ENCODE measurements around the gene KCNG2.

KCNG2 gene

DNA sequence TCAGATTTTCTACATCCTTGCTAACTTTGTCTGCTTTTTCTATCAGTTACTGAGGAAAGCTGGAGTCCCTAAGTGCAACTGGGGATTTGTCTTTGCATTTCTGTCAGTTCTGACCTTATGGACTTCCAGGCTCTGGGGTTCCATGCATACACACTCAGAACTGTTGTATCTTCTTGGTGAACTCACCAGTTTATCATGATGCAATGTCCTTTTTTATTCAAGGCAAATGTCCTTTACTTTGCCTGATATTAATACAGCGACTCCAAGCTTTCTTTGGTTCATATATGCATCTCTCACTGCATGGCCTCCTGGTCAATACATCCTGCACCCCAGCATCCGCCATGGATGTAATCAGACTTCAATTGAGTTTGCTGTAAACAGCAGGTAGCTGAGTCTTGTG, 109.0 kb downstream of the KCNG2 start:
- no peak for DNase-seq (ENCODE audit: low read depth)

DNA sequence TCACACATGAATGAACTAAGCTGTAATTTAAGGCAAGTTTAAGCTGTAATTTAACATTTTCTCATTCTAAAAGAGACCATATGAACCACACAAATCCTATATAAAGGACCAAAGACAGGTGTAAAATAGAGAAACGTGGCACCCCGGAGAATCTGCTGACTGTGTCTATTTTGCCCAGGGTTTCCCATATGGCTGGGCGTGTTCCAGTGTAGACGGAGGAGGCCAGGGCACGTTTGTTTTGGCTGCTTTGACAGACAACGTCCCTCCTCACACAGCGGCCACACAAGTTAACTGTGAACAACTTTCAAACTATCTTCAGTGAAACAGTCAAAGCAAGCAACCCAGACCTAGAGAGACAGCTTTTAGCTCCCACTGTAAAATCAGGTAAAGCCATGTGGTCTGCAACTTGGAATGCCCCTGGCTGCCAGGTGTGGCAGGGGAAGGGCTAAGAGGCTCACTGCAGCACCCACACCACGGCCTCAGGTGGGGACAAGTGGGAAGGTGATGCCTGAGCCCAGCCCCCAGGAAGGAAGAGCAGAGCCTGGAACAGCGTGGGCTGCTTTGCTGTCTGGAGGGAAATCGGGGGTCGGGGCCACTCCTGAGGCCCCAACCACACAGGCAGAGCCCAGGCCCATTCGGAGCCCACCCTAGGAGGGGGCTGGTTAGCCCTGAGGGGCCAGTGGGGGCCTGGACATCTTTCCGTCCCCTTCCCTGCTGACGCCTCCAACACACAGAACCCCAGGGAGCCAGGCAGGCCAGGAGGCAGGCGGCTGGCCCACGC, 113.0 kb downstream of the KCNG2 start:
- no peak for DNase-seq (ENCODE audit: low read depth)

DNA sequence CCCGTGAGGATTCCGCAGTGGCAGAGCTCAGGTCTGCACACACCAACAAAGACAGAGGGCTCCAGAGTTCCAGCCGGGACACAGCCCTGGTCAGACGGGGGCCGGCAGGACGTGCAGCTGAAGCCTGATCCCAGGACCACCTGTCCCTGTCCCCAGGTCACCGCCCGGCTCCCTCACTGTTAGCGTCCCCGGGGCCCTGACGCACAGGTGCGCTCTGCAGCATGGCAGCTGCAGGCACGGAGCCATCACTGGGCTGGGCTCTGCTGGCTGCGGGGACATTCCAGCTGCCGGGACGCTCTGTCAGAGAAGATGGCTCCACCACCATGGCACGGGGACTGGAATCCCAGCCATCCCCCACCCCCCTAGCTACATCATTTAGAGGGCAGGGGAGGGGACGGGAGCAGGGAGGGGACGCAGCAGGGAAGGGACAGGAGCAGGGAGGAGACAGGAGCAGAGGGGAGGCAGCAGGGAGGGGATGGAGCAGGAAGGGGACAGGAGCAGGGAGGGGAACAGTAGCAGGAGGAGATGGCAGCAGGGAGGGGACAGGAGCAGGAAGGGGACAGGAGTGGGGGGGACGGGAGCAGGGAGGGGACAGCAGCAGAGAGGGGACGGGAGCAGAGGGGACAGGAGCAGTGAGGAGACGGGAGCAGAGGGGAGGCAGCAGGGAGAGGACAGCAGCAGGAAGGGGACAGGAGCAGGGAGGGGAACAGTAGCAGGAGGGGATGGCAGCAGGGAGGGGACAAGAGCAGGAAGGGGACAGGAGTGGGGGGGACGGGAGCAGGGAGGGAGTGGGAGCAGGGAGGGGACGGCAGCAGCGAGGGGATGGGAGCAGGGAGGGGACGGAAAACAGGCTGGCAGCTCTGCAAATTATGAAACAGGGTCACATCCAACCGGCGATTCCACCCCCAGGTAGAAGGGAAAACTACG, 113.9 kb downstream of the KCNG2 start:
- no peak for DNase-seq (ENCODE audit: low read depth)

DNA sequence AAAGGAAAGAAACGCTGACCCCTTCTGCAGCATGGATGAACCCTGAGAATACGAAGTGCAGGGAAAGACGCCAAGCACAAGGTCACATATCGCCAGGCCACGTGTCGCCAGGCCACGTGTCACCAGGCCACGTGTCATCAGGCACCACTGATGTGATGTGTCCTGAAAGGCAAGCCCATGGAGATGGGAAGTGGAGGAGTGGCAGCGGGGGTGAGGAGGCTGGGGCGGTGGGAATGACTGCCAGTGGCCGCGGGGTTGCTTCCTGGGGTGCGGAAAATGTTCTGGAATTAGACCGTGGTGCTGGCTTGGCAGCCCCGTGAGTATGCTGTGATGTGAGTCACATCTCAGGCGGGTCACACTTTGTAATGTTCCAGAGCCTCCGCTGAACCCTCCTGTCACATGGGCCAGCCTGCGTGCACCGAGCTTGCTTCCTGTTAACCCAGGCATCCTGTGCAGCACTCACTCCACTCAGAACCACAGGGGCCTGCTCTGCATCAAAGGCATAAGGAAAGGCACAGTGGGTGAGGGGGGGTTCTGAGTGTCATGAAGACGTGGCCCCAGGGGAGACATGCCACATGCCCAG, 114.8 kb downstream of the KCNG2 start:
- DNase-seq (ENCODE audit: low read depth), result peak; percentile 37

DNA sequence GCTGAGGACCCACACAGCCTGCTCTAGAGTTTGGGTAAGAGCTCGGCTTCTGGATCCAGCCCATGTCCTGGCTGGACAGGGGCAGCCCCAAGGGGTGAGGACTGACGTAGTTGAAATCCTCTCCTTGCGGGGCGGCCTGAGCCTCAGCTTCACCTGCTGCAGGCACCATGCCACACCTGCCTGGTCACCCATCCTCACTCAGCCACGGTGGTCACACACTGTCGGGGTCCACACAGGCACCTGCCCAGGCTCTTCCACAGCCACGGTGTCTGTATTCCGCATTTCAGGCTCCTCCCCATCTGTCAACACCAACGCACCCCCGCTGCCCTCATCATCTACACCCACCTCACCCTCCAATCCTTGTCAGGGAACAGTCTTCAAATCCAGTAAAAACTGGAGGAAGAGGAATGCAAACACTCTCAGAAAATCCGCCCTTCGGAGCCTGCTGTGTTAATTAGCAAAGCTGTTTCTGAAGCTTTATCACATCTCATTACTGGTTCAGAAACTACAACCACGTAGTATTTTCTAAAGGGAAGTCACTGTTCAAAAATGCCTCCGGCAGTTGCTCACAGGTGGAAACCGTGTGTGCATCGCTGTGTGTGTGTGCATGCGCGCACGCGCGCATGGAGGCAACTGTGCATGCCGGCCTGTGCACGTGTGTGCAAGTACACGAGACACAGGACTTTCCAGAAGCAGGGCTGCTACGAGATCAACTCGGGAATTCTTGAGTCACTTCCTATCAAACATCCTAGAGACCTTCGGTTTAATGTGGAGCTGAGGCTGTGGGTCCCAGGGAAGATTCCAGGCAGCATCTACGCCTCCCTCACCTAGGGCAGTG, 115.5 kb downstream of the KCNG2 start:
- no peak for DNase-seq (ENCODE audit: low read depth)

DNA sequence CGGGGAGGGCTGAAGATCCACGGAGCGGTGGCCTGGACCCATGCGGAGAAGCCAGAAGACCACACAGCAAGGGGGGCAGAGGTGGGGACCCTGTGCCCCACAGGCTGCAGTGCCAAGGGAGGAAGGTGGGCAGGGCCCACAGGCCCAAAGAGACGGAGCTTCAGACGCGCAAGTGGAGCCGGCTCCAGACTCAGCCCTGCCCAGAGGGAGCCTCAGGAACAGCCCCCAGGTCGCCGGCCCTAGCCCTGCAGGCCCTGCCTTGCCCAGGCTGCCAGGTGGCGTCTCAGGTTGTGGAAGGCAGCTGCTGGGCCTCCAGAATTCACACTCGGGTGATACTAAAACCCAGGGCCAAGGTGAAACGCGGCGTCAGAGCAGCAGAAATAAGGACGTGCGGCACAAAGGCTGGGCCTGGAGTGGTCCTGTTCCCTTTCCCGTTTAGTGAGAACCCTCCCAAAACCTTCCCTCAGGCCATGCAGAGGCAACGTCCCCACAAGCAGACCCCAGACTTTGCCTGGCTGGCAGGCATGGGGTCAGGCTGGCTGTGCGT, 116.9 kb downstream of the KCNG2 start:
- DNase-seq (ENCODE audit: low read depth), result no peak

DNA sequence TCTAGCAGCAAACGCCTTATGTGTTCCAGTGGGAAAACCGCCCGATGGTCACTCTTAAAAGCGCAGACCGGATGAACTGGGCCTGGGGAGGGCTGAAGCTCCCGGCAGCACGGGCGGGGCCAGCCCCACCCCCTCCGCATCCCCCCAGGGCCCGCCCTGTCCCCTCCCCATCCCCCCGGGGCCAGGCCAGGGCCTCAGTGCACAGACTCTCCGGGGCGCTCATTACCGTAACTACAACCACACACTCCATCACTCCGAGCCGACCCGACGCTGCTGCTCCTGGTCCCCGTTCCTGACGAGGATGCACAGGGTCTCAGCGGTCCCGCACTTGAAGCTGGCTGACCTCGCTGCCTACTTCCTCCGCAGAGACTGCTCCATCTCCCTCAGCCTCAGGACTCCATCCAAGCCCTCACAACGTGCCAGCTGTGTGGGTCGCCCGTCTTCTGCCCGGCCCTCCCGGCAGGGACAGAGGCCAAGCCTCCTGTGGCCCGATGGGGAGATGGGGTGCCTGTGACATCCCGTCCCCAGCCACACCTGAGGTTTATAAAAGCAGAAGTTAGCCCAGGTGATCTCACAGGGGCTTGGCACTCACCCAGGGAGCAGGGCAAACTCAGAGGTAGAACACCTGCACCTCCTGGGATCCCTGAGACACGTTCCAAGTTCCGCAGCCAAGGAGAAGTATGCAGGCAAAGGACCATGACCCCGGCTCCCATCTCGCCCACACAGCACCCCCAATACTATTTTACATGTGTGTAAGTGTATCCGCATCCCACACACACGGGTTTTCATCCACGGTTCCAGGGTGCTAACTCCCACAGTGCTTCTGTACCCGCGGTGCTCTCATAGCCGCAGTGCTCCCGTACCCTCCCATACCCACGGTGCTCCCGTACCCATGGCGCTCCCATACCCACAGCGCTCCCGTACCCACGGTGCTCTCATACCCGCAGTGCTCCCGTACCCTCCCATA, 117.7 kb downstream of the KCNG2 start:
- DNase-seq (ENCODE audit: low read depth), result no peak

DNA sequence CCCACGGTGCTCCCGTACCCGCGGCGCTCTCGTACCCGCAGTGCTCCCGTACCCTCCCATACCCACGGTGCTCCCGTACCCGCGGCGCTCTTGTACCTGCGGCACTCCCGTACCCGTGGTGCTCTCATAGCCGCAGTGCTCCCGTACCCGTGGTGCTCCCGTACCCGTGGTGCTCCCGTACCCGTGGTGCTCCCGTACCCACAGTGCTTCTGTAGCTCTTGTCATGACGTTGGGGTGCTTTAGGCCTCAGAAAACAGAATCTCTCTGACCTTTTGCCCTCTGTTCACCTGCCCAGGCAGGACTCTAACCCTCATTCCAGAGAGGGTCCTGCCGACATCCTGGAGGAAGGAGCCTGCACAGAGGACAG, 118.4 kb downstream of the KCNG2 start:
- DNase-seq (ENCODE audit: low read depth), result no peak

DNA sequence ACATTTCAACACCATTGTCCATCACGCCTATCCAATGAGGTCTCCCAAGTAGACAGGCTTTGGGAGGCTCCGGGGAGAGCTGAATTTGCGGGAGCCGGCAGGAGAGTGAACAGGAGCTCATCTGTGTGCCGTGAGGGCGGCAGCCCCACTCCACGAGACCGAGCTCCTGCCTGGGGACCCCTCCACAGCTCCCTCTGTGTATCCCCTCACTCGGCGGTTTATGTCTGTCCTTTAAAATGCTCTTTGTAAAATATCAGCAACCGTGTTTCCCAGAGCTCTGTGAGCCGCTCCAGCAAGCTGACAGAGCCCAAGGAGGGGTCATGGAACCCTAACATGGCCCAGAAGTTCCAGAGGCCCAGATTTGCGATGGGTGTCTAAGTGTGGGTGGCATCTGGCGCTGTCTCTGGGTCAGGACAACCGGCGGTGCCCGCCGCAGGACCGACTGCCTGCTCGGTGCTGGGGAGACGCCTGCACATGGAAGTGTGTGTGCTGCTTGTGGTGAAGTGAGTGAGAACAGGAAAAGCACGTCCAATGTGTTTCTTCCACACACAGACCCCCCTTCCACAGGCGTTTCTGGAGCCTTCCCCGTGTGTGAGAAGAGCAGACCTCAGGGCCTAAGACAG, 118.9 kb downstream of the KCNG2 start:
- no peak for DNase-seq (ENCODE audit: low read depth)

DNA sequence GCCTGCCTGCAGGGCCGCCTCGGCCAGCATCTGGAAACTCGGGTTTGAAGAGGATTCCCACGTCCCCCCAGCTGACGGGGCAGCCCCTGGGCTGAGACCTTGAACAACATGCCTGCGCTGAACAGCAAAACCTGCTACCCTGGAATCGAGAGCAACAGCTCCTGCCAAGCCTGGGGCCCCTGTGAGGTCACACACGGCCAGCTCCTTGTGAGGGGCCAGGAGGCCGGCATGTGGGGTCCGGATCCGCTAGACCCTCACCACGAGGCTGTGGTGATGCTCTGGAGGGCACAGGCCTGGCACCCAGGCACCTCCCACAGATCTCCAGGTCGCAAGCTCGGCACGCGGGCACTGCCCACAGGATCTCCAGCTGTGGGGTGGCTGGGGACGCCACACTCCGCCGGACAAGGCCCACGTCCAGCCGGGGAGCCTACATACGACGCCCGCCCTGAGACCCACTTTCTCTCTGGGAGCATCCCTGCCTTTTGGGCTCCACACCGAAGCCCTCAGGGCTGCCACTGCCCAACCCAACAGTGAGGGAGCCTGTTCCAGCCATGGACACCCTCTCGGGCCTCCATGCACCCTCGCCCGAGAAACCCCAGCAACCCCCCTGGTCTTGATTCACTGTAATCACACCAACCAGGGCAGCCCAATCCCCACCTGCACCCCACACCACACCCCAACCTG, 119.6 kb downstream of the KCNG2 start:
- no peak for DNase-seq (ENCODE audit: low read depth)

DNA sequence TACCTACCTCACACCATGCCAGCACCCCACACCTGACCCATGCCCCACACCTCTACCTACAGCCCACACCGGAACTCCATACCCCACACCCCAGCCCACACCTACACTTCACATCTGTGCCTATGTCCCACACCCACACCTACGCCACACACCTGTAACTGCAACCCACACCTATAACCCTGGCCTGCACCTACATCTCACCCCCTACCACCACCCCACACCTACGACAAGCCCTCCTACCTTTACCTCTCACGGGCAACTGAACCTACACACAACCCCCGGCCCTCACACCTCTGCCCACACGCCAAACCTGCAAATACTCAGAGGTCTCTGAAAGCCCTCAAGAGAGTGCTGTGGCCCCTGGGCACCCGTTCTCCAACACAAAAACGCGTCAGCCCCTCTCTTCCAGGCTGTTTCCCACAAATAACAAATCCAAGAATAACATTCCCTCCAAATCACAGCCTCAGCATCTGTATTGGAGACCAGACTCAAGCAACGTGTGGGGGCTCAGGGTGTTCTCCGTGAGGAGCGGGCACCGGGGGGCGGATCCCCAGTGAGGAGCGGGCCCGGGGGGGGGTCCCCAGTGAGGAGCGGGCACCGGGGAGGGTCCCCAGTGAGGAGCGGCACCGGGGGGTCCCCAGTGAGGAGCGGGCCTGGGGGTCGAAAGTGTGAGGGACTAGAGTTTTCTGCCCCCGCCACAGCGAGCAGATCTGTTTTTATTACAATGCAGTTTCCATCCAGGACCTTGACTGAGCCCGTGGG, 120.3 kb downstream of the KCNG2 start:
- DNase-seq (ENCODE audit: low read depth), result no peak

DNA sequence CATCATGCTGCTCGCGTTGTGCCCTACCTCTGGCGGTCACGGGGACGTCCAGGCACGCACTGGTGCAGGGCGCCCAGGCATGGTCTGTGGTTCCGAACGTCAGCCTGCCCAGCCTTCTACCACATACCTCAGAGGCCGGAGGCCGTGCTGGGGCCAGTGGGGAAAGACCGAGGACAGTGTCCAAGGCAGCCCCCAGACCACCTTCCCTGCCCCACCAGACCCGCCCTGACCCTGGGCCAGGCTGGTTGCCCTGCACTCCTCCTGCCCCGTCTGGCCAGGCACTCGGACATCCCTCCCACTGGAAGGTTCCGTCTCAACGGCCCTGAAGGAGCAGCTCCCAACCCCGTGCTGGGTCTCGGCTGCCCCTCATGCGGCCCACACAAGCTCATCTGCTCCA, 120.9 kb downstream of the KCNG2 start:
- no peak for DNase-seq (ENCODE audit: low read depth)

DNA sequence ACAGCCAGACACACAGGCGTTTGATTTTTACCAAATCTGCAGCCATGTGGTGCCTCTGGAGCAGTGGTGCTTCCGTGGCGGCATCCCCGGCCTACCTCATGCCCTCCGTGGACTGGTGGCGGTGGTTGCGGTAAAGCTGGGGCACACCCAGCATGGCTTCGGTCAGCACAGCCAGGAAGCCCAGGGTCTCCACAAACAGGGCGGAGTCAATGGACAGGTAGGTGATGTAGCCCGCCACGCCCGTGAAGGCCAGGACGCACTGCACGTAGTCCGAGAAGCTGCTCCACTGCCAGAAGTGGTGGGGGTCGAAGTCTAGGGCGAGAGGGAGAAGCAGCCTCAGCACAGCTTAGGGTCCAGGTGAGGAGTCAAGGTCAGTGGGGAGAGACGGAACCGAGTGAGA, 121.4 kb downstream of the KCNG2 start:
- no peak for DNase-seq (ENCODE audit: low read depth)

DNA sequence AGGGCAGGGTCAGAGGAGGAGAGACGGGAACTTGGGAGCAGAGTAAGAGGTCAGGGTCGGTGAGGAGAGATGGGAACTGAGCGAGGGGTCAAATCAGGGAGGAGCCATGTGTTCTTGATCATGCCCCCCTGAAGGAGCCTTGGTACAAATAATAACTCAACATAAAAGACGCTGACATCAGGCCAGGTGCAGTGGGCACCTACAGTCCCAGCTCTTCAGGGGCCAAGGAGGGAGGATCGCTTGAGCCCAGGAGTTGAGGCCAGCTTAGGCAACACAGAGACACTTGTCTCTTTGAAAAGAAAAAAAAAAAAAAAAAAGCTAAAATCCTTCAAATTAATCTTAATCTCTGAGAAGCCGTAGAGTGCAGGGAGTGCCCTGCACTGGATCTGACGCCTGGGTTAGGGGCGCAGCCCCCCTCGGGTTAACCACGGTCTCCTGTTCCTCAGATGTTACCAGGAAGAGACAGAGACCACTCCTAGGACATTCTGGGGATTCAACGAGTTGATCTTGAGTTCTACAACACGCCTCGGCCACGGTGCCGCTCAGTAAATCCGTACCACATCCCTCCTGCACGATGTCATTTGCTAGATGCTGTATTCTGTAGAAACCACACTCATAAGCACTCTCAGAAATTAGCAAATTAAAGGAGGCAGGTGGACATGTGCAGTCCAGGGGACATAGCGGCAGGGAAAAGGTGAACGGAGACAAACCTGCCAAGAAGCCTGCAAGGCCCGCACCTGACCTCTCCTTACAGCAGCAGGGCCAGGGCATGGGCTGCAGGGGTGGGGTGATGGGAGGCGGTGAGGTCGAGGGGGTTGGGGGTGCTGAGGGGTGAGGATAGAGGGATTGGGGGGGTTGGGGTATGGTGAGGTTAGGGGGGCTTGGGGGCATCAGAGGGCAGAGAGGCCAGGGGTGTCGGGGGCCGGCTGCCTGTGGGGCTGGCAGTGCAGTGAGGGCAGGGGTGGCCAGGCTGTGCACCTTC, 124.5 kb downstream of the KCNG2 start:
- DNase-seq (ENCODE audit: low read depth), result no peak

DNA sequence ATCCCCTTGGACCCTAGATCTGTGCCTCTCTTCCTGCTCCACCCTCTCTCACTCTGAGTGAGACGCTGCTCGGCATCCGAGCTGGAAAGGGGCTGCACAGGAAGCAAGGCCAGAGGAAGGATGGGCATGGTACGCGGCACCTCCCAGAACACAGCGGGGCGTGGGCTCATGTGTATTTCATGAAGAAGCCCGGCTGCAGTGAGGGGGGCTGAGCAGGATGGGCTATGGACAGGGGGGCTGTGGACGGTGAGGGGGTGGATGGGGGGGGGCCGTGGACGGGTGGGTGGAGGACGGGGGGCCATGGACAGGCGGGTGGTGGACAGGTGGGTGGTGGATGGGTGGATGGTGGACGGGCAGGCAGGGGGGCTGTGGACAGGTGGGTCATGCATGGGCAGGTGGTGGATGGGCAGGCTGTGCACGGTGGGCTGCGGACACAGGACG, 125.3 kb downstream of the KCNG2 start:
- DNase-seq (ENCODE audit: low read depth), result no peak

DNA sequence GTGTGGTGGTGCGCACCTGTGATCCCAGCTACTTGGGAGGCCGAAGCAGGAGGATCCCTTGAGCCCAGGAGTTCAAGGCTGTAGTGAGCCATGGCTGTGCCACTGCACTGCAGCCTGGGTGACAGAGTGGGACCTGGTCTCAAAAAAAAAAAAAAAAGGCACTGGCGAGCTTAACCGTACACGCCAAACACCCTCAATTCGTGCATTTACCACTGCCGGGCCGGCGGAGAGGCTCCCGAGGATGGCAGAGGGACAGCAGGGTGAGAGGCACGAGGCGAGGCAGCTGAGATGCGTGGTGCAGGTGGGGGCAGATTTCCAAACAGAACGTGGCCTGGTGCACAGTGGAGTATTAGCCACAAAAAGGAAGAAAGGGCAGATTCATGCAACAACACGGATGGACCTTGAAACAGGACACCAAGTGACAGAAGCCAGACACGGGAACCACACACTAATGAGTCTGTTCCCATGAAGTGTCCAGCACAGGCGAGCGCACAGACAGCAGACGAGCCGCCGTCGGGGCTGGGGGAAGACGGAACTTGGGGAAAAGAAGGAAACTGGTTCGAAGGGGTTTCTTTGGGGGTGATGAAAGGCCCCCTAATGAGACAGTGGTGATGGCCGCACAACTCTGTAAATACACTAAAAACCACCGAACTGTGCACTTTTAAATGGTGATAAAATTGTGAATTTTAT, 126.3 kb downstream of the KCNG2 start:
- no peak for DNase-seq (ENCODE audit: low read depth)
